CD4-positive, alpha-beta T cell treated with Interleukin-4 for 1 hour (primary cell): Measurements from ENCODE around the gene PPFIA4.

Experiments
- DNase-seq, 2 donors: peaks; one replicate each; pipeline ENCODE4 v3.0.0-alpha.2; 2020 to 2022

PPFIA4 gene

DNA sequence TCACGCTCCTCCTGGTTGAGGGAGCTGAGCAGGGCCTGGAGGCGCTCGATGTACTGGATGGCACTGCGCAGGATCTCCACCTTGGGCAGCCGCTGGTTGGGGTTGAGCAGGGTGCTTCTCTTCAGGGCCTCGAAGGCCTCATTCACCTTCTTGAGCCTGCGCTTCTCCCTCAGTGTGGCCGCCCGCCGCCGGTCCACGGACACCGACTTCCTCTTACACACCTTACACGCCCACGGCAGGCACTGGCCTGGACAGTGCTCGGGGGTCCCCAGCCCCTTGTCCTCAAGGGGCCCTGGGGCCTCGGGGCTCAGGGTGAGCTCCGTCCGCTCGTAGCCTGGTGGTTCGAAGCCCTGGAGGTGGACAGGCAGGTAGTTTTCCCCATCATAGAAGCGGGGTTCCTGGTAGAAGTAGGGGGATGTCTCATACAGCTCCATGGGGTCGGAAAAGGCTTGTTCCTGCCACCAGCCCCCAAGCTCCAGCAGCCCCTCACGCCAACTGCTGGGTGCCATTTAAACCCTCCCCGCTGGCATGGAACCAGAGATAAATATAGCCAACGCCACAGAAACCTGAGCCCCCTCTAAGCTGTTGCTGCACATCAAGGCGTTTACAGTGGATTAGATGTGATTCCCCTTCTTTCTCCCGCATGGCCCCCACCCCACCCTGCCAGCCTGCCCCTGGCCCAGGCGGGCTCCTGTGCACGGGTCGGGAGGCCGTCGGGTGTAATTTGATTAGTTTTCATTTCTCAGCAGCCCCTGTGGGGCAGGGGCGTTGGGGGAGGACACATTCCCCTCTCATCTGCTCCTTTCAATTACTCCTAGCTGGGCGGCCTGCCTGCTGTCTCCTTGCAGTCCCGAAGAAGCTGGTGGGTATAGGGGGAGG is 59.5 kb downstream of the PPFIA4 start, which contains the start of gene MYOG:
TSS of gene MYOG (minus strand) at position 485 of the 879 bp plus-strand sequence. CDS start at position 434, 51 bp downstream.
- DNase-seq, result no peak

DNA sequence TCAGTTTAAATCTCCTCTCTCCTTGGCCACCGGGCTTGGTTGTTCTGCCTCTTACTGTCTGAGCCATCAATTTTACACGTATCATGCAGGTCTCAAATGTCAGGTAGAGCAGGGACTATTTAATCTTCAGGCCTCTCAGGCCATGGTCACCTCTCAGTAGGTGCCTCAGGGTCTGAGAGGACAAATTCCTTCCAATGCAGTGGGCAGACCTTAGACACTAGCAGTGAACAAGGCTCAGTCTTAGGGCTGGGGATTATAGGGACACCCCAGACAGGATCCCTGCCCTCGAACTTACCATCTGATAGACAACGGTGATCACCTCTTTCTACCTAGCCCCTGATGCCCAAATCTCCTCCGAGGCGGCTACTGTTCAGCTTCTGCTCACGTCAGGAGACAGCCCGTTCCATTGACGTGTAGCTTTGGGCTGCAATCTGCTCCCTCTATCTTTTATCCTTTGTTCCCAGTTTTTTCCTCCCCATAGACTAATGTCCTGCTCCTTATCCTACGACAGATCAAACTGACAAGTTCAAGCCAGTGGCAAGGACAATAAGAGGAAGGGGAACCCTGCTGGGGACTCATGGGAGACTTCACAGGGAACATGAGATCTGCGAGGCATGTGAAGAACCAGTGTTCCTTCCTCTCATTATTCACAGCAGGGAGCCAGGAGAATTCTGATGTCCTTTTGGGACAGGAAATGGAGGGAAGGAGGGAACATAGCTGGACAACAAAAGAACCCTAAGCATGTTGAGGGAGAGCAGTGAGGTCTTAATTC is 60.9 kb downstream of the PPFIA4 start:
- no peak for DNase-seq

DNA sequence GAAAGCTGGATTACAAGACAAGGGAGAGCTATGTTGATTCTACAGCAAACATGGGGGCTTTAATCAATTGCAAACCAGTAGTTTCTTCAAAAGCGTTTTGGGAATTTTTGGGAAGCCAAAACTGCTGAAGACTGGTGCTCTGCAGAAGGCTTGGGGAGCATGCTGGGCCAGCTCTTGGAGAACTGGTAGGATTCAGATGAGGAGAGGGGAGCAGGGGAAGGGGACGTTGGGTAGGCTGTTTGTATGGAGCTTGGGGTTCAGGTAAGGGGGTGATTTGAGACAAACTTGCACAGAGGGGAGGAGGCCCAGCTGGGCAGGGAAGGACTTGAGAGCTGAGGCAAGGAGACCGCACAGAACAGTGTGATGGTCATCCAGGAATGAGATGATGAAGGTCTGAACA is 62.1 kb downstream of the PPFIA4 start:
- no peak for DNase-seq

DNA sequence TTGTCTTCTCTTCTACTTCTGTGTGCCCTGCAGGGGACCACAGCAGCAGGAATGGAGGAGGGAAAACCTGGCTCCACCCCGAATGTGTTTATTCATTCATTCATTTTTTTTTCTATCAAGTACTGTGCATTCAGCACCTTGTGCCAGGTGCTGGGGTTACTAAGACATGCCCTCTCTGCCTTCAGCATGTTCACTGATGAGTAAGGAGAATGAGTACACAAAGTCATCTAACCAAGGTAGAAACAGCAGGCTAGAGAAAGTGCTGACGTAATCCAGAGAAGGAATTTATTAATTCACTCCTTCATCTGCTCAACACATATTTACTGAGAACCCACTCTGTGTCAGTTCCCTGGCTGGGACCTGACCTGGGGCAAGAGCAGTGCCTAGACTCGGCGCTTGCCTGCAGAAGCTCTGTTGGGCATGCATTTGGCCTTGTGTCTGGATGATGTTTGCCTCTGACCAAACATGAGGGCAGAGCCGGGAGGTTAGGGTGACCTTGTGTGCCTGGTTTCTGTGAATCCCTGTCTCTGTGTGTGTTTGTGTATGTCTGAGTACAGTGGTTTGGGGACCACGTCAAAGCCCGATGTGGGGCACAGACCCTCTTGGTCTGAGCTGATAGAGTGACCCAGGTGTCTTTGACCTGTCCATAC is 62.8 kb downstream of the PPFIA4 start:
- no peak for DNase-seq

DNA sequence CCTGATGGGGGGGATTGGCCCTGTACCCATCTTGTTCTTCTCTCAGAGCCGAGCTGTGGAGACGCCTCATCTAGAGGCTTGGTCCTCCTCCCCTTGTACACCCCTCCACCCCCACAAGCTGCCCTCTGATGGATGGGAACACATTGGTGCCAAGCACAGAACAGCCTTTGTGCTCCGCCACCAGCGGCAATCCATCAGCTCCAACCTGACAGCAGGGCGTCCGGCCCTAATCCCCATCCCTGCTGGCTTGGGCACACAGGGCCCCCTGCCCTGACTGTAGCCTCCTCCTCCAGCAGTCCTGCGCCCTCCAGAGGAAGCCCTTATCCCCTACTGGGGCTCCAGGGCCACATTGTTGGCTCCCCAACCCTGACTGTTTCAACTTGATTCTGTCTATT is 63.4 kb downstream of the PPFIA4 start:
- DNase-seq, result no peak

DNA sequence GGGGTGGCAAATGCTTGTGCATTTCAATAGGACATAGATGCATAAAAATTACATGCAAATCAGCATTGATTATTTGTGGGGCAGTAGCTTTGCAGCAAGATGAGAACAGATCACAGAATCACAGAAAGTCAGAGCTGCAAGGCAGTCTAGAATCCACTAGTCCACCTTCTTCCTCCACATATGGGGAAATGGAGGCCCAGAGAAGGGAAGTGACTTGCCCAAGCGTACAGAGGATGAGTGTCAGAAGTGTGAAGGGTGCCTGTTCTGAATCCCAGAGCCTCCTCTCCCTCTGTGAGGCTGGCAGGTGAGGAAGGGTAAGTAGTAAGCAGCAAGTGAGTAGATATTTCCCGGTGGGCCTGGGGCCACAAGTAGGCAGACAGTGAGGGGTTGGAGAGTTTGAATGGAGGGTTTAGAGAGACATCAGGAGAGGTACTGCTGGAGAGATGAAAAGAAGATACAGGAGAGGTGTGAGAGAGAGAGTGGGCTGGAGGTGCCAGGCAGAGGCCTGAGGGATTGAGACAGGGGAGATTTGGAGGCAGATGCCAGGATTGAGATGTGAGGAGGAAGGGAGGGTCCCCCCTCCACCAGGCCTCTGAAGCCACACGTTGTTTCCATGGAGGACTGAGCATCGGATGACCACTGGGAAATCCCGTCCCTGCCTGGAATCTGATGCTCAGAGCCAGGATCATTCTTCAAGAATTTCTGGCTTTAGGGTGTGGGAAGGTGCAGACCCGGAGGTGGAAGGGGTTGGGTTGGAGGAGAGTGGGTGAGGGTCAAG is 64.3 kb downstream of the PPFIA4 start:
- no peak for DNase-seq

DNA sequence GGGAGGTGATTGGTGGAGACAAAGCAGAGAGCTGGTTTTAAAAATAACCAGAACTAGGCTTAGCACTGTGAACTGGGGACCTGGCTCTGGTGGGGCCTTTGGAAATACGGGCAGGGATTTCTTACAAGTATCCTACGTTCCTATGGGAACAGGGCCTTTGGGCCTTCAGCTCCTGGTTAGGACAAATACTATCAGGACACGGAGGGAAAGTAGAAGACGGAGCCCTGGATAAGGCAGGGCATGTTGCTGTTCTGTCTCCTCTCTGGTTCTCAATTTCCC is 64.8 kb downstream of the PPFIA4 start:
- no peak for DNase-seq

DNA sequence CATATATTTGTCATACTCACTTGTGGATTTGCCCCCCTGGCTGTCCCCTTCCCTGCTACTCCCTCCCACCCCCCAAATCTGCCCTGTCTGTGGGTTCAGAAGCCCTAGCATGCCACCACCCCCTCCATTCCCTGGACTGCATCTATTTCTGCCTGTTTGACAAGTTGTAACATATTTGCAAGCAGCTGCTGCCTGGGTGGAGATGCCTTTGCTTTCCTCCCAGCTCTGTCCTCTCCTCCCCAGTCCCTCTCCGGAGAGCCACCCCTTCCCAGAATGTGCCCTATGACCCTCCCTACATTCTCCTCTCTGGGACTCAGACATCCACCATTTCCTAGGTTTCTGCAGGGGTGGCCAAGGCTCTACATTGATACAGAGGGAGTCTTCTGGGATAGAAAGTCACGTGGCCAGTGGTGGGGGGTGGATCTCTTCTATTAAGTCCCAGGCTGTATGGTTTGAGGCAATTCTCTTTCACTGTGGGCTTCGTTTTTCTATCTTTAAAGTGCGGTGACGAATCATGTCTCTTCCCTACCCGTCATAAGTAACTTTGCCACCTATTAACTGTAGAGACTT is 65.6 kb downstream of the PPFIA4 start:
- no peak for DNase-seq

DNA sequence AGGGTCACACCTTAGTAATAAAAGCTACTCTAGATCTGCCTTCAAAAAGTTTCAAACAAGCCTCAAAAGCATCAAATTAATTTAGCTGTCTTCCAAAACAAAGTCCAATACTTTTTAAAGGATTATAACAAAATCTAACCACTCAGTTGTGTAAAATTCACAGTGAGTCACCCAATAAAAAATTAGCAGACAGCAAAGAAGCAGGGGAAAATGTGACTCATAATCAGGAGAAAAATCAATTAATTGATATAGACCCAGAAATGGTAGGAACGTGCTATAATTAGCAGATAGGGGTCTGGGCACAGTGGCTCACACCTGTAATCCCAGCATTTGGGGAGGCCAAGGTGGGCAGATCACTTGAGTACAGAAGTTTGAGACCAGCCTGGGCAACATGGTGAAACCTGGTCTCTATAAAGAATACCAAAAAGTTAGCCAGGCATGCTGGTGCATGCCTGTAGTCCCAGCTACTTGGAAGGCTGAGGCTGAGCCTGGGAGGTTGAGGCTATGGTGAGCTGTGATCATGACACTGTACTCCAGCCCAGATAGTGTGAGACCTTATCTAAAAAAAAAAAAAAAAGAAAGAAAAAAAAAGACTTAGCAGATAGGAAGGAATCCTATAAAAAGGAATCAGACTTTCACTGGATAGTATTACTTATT is 67.6 kb downstream of the PPFIA4 start:
- no peak for DNase-seq

DNA sequence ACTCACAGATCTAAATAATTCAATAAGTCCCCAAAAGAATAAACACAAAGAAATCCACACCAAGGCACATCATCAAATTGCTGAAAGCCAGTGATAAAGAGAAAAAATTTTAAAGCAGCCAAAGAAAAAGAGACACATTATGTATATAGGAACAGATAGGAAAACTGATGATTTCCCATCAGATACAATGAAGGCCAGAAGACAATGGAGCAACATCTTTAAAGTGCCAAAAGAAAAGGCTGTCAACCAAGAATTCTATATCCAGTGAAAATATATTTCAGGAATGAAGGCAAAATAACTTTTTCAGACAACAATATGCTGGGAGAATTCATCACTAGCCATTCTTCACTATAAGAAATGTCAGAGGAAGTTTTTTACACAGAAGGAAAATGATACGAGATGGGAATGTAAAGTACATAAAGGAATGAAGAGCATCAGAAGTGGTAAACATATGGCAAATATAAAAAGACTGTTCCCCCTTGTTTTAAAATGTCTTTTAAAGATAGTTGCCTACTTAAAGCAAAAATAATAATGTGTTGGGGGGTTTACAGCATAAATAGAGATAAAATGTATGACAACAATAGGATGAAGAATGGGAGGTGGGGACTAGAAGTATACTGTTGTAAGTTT is 68.9 kb downstream of the PPFIA4 start:
- DNase-seq, result no peak

DNA sequence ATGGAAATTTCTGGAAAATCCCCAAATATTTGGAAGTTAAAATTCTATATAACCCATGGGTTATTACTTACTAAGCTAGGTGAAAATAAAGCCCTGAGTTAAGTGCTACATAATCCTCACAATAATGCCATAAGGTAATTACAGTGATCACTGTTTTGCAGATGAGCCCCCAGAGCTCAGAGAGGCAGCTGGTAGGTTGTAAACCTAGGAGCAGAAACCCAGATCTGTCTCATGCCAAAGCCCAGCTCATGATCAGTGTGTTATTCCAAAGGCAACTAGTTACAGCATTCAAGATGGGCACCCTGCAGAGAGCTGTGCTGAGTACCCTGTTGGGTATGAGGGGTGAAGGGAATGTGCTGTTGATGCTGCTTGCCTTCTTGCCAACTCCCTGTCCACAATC is 70.3 kb downstream of the PPFIA4 start:
- DNase-seq, result no peak

DNA sequence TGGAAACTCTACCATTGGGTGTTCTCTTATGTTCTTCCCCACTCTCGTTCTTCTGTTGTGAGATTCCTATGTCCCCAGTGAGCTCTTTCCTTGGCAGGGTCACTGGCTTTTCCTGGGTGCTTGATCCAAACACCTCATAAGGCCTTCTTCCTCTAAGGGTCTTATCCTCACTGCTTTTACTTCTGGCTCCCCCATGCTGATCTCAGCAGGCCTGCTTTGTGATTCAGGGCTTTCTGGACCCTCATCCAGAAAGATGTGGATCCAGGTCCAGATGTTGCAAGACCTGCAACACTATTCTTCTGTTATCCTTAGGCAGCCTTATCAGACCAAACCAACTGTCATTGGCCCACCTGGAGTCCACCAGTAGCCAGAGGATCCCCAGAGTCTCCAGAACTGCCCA is 70.7 kb downstream of the PPFIA4 start:
- no peak for DNase-seq

DNA sequence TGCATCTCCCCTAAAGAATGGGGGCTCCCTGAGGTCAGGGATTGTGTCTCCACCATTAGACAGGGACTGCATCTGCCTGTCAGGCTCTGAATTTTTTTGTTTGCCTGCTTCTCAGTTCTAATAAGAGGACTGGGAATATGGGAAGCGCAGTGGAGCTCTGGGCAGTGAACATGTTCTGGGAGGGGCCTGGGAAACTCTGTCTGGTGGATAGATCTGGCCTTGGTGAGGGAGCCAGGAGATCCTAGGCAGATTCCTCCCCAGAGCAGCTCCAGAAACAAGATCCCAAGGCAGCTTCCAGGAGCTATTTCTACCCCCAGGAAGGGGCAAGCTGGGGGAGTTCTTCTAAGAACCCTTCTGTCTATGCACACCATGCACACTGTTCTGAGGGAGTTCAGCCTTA is 72.2 kb downstream of the PPFIA4 start:
- no peak for DNase-seq

DNA sequence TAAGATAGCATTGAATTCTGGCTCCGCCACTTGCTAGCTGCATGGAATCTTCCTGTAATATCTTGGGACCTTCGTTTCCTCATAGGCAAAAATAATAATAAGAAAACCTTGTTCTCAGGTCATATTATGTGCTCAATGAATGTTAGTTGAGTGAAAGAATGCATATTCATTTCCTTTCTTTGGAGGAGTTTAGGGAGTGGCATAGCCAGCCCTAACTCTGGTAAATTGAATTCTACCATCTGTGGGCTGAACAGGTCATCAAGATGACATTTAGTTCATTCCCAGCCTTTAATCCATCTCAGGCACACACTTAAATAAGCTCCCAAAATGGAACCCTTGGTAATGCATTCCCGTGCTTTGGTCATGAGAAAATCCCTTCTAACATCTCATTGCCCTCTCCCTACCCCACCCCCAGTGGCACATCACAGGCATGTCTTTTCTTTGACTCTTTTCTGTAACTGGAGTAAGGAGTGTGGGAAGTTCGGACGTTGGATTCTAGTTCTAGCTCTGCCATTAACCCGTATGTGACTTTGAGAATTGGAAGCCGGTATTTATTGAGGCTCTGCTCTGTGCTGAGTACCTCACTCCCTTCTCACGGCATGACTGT is 72.7 kb downstream of the PPFIA4 start:
- no peak for DNase-seq

DNA sequence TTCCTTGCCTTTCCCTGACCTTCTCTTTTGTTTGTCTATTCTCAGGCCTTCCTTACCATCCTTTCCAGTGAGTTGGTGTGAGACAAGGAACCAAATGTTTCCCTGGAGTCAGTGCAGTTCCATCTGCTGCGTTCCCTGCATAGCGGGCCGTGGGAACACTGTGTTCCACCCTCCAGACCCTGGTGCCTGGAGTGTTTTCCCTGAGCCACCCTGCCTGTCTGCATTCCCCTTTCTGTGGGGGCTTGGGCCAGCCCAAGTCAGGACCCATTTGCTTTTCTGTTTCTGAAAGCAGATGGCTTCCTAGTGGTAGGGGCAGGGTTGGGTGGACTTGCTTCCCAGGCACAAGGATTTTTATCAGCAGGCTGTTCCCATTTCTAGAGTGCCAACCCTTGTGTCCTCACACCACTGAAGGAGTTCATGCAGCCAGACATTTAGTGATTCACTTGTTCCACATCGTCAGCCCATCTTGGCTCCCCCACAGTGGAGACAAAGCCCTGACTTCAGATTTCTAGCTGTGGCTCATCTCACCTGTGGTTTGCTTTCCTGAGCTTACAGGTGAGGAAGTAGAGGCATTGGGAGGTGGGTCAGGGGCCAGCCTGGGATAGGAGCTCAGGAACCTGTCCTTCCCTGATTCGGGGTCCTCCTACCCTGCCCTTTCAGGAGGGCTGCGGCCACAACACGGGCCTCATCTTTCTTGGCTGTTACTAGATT is 73.7 kb downstream of the PPFIA4 start:
- no peak for DNase-seq

DNA sequence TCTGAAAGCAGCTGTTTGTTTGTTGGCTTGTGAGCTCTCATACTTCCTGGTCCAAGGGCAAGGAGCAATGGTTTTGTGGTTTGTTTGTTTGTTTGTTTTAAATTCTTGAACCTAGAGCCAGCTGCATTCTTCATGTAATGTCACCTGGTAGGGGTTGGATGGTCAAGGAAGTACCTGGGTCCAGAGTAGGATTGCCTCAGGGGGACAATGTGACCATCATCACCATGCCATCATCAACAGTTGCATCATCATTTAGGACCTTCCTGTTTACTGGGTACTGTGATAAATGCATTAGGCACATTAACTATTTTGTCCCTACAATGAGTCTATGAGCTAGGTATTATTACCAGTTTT is 74.2 kb downstream of the PPFIA4 start:
- no peak for DNase-seq

DNA sequence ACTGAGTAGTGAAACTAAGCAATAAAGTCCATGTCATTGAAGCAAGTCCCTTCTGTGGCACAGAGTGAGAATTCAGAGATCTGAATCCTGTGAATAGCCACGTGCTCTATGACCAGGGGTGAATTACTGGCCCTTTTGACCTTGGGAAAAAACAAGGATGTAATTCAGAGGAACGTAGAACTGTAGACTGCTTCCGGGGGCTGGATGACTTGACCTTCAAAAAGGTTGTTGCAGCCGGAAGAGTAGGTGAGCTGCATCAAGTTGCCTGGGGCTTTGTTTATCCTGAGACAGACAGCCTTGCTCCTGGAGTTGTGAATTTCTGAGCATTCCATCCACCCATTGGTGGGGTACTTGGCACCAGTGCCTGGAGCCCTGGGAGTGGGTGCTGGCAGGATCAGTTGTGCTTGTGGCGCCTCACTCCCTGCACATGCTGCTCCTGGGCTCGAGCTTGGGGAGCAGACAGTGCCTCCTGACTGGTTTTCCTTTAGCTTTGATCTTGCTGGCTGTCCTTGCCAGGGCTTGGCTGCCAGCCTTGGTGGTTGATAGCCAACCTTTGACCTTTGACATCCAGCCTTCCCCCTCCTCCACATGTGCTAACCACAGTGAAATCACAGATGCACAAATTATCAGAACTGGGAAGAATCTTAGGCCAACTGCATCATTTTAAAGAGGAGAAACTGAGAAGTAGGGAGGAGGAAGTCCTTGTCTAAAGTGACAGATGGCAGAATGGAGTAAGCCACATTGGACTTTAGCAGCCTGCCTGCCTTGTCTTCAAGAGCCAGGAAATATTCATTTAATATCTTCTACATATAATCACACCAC is 75.7 kb downstream of the PPFIA4 start:
- no peak for DNase-seq

DNA sequence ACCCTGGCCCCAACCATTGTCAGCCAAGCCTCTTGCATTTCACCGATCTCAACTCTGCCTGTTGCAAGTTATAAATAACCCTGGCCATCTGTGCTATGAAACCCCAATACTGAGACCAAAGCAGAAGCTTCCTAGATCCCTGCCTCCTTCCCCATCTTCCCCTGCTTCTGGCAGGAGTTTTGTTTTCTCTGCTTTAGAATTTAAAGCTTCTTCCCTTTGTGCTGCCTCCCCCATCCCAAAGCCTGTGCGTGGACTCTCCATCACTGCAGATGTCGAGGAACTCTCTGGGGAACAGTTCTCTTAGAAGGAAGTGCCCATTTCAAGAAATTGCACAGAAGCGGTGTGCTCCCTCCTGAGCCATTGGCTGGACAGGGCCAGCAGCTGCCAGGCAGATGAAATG is 76.9 kb downstream of the PPFIA4 start:
- DNase-seq, result no peak

DNA sequence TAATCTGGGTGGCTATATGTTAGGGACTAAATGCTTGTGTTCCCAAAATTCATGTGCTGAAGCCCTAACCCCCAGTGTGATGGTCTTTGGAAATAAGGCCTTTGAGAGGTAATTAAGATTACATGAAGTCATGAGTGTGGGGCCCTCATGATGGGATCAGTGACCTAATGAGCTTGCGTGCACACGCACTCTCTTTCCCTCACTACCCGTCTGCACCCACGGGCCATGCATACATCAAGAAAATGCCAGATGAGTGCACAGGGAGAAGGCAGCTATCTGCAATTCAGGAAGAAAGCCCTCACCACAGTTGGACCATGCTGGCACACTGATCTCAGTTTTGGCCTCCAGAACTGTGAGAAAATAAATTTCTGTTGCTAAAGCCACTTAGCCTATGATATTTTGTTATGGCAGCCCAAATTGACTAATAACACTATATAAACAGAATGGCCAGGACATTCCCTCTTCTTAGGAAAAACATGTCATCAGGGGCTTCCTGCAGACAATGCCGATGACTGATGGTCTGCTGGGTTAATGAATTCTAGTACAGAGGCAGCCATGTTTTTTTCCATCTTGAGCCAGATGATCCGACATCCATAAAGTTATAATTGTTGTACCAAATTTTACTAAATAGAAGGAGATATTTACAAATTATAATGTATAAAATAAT is 77.7 kb downstream of the PPFIA4 start:
- no peak for DNase-seq
